ENCODE results near the gene ROCK2.

Gene ROCK2

GRCh38 chr2:11158916-11159573 lies 185.4 kb downstream of the ROCK2 start:
- TF ChIP-seq CTCF (IDR thresholded peaks at IDR 0.05), result no peak
- H3K27ac ChIP-seq, result no peak overlapping the region
- DNase-seq (ENCODE audit: low spot score), result no peak
- no peak overlapping the region for H3K4me3 ChIP-seq

GRCh38 chr2:11157731-11158130 lies 186.7 kb downstream of the ROCK2 start:
- DNase-seq (ENCODE audit: low spot score), result no peak
- Histone ChIP-seq H3K27ac (no peak overlapping the region), H3K4me3 (no peak overlapping the region)
- TF ChIP-seq CTCF (IDR thresholded peaks at IDR 0.05), result no peak

GRCh38 chr2:11157296-11157695 lies 187.1 kb downstream of the ROCK2 start:
- no peak for DNase-seq (ENCODE audit: low spot score)
- TF ChIP-seq CTCF (IDR thresholded peaks at IDR 0.05), result no peak
- Histone ChIP-seq H3K4me3 (no peak overlapping the region), H3K27ac (no peak overlapping the region)

GRCh38 chr2:11156396-11157075 lies 187.9 kb downstream of the ROCK2 start:
- Histone ChIP-seq H3K4me3 (peak overlapping the region; percentile 83), H3K27ac (no peak overlapping the region)
- DNase-seq (ENCODE audit: low spot score), result no peak
- TF ChIP-seq CTCF (IDR thresholded peaks at IDR 0.05), result no peak

GRCh38 chr2:11155381-11156035 lies 188.9 kb downstream of the ROCK2 start, which contains the start of gene SLC66A3:
SLC66A3 (plus strand) TSS chr2:11155467; CDS start chr2:11155547, 80 bp downstream.
- Histone ChIP-seq H3K27ac (peak within 1 kb of the TSS; percentile 84 to 87), H3K4me3 (peak within 1 kb of the TSS; percentile 83)
- no peak for TF ChIP-seq CTCF (IDR thresholded peaks at IDR 0.05)
- no peak for DNase-seq (ENCODE audit: low spot score)

GRCh38 chr2:11154923-11155380 lies 189.5 kb downstream of the ROCK2 start:
- Histone ChIP-seq H3K4me3 (peak overlapping the region; percentile 83), H3K27ac (peak overlapping the region; percentile 84 to 87)
- peak; percentile 99 for DNase-seq (ENCODE audit: low spot score)
- no peak for TF ChIP-seq CTCF (IDR thresholded peaks at IDR 0.05)

Data from coronary artery (tissue), 2 donors.